Stimulated activated CD4-positive, alpha-beta T cell treated with anti-CD3 and anti-CD28 coated beads, Interleukin-2, amount 100 ng/mL, for 24 hours (primary cell): ENCODE measurements around the gene GPR62.

Experiments used
- DNase-seq, 2 donors: peaks; one replicate each; pipeline ENCODE4 v3.0.0-alpha.2; 2020

The GPR62 gene

GRCh38 chr3:51955893-51956770 lies 951 bp downstream of the GPR62 start:
- peak in 1 of 2 donors; percentile 55 for DNase-seq

- DNase-seq, result no peak
Observed at GRCh38 chr3:51957520-51958205, 2.5 kb downstream of the GPR62 start.

GRCh38 chr3:51958603-51959521 lies 3.7 kb downstream of the GPR62 start:
- no peak for DNase-seq

- no peak for DNase-seq
Observed at GRCh38 chr3:51959651-51960050, 4.5 kb downstream of the GPR62 start.

- DNase-seq, result no peak
Observed at GRCh38 chr3:51960386-51960785, 5.2 kb downstream of the GPR62 start.

GRCh38 chr3:51961011-51961410 lies 5.8 kb downstream of the GPR62 start:
- DNase-seq, result no peak

GRCh38 chr3:51961602-51962569 lies 6.7 kb downstream of the GPR62 start:
- DNase-seq, result no peak

GRCh38 chr3:51962854-51963530 lies 7.8 kb downstream of the GPR62 start:
- no peak for DNase-seq

GRCh38 chr3:51963951-51964451 lies 8.8 kb downstream of the GPR62 start:
- no peak for DNase-seq

GRCh38 chr3:51964521-51964920 lies 9.3 kb downstream of the GPR62 start:
- DNase-seq, result no peak

GRCh38 chr3:51966016-51966415 lies 10.8 kb downstream of the GPR62 start:
- DNase-seq, result no peak

GRCh38 chr3:51966486-51966885 lies 11.3 kb downstream of the GPR62 start:
- no peak for DNase-seq

GRCh38 chr3:51966922-51967383 lies 11.8 kb downstream of the GPR62 start:
- DNase-seq, result no peak

GRCh38 chr3:51967384-51968169 lies 12.4 kb downstream of the GPR62 start, which contains the start of gene PCBP4:
Gene PCBP4, minus strand, starts transcription at chr3:51967454. Its CDS starts 6,214 bp downstream, at chr3:51961240.
- peak; percentile 41 to 57 for DNase-seq

- no peak for DNase-seq
Observed at GRCh38 chr3:51968170-51968775, 13.1 kb downstream of the GPR62 start.

- no peak for DNase-seq
Observed at GRCh38 chr3:51968883-51969678, 13.9 kb downstream of the GPR62 start.

GRCh38 chr3:51969841-51970240 lies 14.7 kb downstream of the GPR62 start:
- DNase-seq, result no peak

GRCh38 chr3:51970606-51971300 lies 15.6 kb downstream of the GPR62 start:
- no peak for DNase-seq
